ENCODE results near the gene ASS1.

GRCh38 chr9:130454096-130454811 lies 9.5 kb downstream of the ASS1 start:
- TF ChIP-seq CTCF (IDR thresholded peaks at IDR 0.05) (no peak), POLR2A (IDR thresholded peaks at IDR 0.05) (no peak)

Data from uterus (tissue), 2 donors.